GM18526 (cell line): ENCODE measurements around the gene PCSK5.

Experiments used
- POLR2A ChIP-seq: IDR thresholded peaks from 3 replicates; pipeline ENCODE4 v1.6.1; 2011; ENCODE audit not compliant: insufficient read length; ENCODE audit errors: extremely low read depth

Gene PCSK5

DNA sequence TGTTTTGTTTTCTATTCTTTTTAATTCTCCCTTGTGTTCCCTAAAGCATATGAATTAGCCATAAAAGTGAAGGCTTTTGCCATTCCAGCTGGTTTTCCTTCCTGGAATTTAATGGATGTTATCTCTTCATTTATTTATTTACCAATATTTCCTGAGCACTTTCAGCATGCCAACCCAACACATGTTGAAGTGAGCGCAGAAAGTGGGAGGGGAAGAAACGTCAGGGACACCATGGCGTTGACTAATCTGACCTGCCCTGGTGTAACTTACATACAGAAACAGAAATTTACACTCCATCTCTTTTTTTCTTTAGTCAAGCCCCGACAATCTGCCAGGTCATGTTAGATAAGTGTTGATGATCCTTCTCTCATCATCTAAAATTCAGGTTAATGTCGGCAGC, 247.5 kb downstream of the PCSK5 start:
- no peak for TF ChIP-seq POLR2A

DNA sequence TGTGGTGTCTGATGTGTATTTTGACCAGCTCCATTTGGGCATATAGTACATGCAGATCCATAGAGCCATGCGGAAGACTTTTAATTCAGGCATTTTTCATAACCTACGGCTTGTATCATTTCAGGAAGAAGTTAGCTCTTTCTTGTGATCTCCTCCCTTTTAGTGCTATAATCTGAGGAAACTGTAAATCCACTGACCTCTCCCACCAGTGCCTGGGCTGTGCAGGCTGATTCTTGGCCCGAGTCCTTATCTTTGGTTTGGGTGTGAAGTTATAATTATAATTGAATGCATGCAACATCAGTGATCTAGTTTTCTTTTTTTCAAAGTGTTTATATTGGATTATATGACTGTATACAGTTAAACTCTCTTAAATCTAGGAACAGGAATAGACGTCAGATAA, 247.9 kb downstream of the PCSK5 start:
- TF ChIP-seq POLR2A, result no peak

DNA sequence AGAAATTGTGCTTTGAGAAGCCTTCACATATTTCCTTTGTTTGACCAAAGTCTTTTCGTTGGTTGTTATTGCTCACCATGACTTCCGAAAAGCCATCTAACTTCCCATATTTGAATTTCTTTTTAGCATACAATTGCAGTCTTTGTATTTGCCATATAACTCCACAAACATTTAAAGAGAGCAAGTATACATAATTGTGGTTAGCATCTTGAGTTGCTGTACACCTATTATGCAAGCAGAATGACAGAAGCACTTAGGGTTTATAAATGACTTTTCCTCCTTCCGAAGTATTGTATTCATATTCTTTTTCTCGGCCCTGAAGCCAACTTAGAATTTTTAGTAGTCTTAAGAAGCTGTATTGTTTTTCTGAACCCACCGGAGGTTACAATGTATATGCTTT, 253.4 kb downstream of the PCSK5 start:
- TF ChIP-seq POLR2A, result no peak

DNA sequence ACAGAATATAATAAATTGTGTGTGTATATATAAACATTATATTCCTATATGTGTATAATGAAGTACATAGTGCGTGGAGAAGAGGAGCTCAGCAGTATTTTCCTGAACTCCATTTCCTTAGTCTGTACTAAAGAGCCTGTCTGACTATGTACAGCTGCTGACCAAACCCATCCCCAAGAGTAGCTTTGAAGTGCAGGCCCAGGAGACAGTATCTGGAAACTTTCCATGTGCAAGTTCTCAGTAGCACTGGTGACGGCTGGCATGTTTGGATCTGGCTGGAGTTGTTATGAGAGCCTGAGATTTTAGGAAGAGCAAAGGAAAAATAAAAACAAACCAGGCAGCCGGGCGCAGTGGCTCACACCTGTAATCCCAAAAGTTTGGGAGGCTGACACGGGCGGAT, 259.5 kb downstream of the PCSK5 start:
- TF ChIP-seq POLR2A, result no peak

DNA sequence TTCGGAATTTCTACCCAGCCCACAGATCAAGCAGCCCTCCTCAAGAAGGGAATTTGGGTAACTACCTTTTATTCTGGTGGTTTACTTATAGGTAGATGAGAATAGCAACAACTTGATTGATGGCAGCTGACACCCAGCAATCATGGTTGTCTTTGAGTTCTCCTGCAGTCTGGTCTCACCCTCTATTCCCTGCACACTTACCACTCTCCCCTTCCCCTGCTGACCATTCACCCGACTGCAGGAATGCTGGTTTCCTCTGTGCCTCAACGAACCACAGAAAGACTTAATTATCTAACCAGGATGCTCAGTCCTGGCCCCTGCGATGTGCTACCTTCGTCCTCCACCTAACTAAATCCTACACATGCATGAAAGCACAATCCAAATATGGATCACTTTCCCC, 260.8 kb downstream of the PCSK5 start:
- no peak for TF ChIP-seq POLR2A

DNA sequence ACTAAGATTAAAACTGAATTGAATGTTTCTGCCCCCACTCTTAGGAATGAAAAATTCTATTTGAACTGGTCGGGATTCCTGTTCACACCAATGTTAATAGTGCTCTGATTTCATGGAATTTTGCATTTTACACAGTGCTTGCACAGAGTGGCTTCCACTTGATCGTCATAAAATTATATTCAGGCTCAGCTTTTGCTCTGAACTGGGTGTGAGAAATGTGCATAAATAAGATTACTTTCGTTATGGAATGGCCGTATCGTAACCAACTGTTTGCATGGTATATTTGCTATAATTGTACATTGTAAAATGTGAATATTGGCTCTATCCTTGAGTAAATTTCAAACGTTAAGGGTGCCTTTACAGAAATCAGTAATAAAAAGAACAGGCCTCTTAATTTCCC, 262.9 kb downstream of the PCSK5 start:
- no peak for TF ChIP-seq POLR2A

DNA sequence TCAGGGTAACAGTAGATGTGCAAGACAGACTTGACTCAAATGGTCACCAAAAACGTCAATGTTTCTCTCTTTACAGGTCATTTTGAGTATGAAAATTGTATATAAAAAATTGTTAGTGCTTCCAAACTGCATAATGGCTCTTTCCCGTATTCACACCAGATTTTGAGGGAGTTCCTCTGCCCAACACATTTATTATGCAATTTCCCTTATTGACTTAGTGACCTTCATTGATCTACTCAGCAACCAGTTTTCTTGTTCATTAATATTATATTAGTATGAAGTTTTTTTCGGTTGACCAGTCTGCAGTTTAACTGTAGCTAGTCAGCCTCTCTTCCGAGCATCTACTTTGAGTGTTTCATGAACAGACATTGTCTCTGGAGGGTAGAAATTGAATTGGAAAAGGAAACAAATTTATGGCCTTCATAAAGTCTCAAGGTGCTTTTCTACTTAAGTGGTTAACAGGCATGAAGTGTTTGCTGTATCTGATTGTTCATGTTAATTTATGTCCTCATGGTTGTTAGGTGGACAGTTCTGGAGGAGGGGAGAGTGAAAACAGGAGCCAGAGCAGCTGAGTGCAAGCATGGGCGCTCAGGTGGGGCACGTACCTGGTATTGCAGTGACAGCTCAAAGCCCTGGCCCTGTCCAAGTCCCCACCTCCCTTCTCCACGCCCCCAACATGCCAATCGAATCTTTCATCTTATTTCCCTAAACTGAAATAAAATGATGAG, 263.6 kb downstream of the PCSK5 start:
- no peak for TF ChIP-seq POLR2A

DNA sequence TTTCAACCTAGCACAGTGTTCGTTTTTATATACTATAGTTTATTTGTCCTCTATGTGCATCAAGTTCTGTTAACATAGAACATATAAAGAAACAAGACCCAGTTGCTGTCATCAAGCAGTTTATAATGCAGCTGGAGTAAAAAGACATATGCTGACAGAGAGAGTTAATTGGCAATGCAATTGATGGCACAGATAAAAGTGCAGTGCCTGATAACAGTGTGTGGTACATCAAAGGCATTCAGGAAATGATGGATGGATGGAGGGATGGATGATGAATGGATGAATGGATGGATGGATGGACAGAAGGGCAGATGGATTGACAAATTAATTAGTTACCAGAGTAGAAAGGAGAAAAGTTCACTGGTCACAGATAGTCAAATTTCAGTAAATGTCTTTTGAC, 264.9 kb downstream of the PCSK5 start:
- no peak for TF ChIP-seq POLR2A

DNA sequence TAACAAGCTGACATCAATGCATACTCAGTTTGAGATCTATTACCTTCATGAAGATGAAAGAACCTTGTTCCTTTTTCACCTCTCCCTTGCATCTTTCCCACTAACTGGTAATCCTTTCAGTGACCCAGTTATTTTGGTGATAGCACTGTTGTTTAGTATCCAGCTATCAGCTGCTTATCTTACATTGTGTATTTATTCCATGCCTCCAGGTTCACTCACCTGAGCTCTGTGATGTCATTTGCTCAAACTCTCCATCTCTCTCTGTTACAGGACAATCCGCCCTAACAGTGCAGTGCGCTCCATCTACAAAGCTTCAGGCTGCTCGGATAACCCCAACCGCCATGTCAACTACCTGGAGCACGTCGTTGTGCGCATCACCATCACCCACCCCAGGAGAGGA, 268.2 kb downstream of the PCSK5 start:
- no peak for TF ChIP-seq POLR2A

DNA sequence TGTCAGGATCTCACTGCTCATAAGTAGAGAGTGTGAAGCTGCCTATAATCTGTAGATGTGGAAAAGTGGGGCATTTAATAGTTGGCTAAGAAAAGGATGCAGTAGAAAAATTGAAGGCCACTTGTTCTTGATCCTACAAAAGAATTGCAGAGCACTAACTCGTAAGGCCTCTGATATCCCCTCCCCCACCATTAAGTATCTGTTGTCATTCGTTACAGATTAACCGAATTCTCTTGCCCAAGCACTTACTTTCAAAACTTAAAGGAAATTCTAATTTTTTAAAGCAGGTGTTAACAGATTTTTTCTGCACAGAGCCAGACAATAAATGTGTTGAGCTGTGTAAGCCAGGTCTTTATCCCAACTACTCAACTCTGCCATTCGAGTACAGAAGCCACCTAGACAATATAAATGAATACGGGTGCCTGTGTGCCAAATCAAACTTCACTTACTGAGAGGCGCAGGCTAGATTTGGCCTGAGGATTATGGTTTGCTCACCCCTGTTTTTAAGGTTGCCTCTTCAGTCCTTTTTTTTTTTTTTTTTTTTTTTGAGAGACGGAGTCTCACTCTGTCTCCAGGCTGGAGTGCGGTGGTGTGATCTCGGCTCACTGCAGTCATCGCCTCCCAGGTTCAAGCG, 268.9 kb downstream of the PCSK5 start:
- no peak for TF ChIP-seq POLR2A

DNA sequence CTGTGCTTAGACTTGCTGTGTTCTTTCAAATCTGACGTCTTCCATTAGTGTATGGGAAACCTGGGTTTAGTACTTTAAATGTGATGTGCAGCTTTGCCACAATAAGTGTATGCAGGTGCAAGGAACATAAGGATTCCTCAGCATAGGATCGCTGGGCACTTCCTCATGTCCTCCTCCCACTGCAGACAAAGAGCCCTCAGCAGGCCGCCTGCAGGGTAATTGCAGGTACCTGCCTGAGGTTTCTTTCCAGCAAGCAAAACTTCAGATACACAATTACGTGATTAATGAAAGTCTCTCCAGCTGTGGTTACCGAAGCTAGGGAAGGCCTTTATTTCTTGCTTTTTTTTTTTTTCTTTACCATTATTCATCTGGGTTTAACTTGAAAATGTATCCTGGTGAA, 270.6 kb downstream of the PCSK5 start:
- no peak for TF ChIP-seq POLR2A

DNA sequence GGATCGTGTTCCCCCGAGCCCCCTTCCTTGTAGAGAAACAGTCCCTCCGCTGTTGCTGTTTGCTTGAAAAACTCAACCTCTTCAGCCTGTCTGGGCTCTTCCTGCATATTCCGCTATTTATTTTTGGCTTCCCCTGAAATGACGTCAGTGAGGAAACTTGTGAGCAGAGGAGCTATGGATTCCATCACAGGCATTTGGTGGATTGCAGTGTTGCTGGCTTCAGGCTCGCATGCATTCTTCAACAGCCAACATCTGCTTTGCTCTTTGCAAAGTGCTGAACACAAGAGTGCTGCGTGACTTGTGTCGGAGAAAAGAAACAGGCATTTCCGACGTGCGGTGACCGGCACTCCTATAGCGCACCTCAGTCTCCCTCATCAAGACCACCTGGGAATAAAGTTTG, 271.1 kb downstream of the PCSK5 start:
- no peak for TF ChIP-seq POLR2A

DNA sequence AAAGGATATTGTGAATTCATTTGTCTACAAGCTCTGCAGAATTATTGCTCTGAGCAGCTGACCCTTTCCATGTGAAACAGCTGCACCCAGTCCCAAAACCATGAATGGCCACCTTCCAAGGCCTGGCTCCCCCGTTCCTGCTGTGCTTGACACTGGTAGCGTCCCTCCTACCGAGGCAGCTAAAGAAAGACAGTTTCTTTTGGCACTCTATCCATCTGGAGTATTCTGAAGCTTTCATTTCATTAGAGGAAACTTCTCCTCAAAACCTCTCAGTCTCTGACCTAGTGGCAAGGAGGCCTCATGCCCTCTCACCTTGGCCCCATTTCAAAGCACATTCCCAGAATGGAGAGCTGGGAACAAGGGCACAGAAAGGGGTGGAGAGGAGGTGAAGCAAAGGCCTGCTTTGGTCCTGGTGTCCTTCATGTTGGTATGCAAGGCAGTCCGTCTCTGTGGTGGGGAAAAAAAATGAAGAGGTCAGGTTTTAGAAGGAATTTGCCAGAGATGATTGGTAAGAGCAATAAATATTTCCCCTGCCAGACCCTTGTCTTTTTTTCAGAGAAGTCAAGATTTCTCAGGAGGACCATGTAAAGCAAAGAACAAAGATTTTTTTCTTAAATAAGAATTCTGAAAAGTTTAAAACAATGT, 271.7 kb downstream of the PCSK5 start:
- no peak for TF ChIP-seq POLR2A

DNA sequence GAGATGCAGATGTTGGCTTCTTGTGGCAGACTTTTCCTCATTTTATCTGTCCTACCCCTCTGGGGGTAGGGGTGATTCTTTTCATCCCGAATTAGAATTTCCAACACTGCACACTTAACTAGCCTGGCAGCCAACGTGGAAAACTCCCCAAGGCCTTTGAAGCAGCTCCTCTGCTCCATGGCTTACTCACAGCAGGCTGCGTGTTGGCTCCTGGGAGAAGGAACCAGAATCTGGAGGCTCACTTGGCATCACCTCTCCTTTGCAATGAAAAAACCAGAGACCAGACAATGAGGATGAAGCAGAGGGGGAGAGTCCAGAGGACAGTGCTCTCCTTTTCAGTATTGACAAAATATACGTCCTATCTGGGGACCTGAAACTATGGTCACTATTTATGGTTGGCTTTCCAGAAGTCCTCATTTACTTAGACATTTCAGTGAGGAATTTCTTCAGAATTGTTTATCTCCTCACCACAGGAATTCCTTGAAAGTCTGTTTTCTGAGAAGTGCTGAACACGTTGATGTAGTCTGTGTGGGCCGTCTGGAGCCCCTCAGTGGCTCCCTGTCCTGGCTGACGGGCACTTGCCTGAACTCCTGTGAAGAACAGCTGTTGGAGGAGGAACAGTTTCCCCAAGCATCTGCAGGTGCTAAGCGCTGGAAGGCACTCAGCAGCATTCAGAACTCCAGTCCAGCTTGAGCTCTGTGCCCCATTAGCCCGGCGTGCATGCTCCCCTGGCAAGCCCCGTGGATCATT, 272.5 kb downstream of the PCSK5 start:
- TF ChIP-seq POLR2A, result no peak

DNA sequence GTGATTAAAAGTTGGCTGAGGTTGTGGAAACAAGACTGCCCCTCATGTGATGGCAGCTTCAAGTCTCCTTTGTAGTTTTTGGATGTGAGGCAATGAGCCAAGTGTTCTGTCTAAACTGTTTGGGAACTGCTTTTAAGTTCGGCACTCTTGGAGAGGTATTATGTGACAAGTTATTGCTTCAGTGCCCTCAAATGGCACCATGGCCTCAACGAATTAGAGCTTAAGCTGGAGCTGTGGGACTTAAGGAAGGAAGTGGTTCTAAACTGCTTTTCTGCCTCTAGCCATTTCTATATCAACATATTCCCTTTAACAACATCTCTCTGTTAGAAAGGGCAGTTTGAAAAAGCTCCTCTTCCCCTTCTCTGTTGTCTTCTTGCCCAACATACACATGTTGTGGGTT, 276.1 kb downstream of the PCSK5 start:
- no peak for TF ChIP-seq POLR2A

DNA sequence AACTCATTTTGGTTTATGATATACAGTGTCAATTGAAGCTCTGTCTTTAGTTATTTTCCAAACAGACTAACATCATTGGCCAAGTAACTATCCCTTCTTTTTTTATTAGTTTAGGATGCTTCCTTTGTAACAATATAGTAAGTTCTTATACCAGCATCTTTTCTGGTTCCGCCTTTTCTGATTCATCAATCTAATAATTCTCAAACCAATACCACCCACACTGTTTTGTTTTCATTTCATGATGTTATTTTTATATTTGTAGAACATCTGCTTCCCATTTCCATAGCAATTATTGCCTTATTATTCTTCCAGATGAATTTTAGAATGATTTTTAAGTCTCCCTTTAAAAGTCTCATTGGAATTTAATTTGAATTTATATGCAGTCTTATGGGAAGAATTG, 285.7 kb downstream of the PCSK5 start:
- TF ChIP-seq POLR2A, result no peak
